Prostate gland (tissue), 2 donors: ENCODE results near the gene CHKA.

Experiments used
- POLR2AphosphoS5 ChIP-seq: sonication (generic); formaldehyde crosslinking; IDR thresholded peaks from one replicate; pipeline ENCODE4 v1.6.1; 2017; ENCODE audit warnings: antibody characterized with exemption
- TF ChIP-seq, protein P1 (sequence below), 4 experiments: fragments of 200-600 bp in 2 of 4; fragments of 450-650 bp in 2 of 4; sonication (generic) in 2 of 4; IDR thresholded peaks; 1 replicate in 3 of 4; 2 replicates in 1 of 4; pipeline ENCODE4 v1.5.1; 2016 to 2019; ENCODE audit warnings: antibody characterized with exemption in 4 of 4, mild to moderate bottlenecking in 2 of 4, moderate library complexity in 2 of 4

DNA sequence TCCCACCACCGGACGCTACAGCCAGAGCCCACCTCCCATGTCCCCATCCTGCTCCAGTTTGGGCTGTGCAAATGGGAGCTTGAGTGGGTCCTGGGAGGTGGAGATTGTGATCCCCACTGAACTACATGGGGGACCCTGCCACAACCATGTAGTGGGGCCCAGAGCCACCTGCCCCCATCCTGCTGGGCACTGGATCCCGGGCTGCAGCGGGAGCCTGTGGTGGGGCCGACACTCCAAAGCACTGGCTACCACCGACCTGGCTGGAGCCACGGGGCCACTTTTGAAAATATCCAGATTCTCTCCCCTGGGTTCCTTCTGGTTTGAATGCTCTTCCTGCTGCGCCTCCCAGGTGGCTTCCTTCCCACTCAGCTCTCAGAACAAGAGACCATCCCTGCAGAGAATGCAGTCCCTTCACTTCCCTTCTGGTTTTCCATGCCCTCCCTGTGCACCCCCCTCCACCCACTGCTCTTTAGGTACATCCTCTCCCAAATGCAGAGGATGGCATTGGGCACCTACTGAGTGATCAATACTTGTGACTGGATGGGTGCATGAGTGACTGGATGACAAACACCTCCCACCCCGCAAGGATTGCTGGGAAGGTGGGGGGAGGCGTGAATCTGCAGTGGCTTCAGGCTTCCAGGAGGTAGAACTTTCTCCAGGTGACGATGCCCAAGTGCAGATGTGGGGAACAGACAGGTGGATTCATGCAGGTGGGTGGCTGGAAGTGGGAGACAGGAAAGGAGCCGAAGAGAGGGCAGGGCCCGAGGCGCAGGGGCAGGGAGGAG lies 116.4 kb downstream of the CHKA start:
- TF ChIP-seq, protein P1, sequence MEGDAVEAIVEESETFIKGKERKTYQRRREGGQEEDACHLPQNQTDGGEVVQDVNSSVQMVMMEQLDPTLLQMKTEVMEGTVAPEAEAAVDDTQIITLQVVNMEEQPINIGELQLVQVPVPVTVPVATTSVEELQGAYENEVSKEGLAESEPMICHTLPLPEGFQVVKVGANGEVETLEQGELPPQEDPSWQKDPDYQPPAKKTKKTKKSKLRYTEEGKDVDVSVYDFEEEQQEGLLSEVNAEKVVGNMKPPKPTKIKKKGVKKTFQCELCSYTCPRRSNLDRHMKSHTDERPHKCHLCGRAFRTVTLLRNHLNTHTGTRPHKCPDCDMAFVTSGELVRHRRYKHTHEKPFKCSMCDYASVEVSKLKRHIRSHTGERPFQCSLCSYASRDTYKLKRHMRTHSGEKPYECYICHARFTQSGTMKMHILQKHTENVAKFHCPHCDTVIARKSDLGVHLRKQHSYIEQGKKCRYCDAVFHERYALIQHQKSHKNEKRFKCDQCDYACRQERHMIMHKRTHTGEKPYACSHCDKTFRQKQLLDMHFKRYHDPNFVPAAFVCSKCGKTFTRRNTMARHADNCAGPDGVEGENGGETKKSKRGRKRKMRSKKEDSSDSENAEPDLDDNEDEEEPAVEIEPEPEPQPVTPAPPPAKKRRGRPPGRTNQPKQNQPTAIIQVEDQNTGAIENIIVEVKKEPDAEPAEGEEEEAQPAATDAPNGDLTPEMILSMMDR (IDR thresholded peaks at IDR 0.05), result no peak
- no peak for TF ChIP-seq POLR2AphosphoS5
